GM18526 (cell line): ENCODE data around the gene ASPN.

ENCODE experiments used
- POLR2A ChIP-seq: IDR thresholded peaks from 3 replicates; pipeline ENCODE4 v1.6.1; 2011; ENCODE audit not compliant: insufficient read length; ENCODE audit errors: extremely low read depth

Gene ASPN

DNA sequence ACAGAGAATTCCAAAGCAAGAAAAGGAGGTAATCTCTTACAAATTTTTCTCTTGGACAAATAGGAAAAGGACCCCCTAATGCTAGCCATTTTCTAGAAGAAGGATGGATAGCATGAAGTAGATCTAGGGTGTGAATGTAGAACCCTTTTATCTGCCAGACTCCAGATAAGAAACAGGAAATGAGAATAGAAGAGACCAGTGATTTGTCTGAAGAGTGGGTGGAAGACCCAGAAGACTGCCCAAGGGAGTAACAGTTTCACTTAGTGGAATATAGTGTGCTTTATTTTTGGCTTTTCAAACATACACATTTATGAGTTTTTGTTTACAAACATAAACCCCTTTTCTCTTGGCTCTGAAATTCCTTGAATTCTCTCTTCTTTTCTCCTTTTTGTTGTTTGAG, 28.4 kb upstream of the ASPN start:
- TF ChIP-seq POLR2A, result no peak

DNA sequence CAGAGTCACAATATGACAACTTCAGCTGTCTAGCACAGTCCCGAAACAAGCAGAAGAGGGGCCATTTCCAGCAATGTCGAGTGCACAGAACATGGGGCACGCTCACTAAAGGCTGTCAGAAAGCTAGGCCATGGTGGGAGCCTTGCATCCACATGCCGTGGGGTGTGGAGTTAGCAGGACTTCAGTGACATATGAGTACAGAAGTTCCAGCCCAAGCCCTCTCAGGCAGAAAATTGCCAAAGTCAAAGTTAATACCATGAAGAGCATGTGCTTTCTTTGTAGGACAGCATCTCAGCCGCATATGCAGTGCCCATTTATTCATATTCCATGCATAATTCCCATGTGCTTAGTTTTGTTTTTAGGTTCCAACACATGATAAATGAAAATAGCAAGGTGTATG, 26.7 kb upstream of the ASPN start:
- TF ChIP-seq POLR2A, result no peak

DNA sequence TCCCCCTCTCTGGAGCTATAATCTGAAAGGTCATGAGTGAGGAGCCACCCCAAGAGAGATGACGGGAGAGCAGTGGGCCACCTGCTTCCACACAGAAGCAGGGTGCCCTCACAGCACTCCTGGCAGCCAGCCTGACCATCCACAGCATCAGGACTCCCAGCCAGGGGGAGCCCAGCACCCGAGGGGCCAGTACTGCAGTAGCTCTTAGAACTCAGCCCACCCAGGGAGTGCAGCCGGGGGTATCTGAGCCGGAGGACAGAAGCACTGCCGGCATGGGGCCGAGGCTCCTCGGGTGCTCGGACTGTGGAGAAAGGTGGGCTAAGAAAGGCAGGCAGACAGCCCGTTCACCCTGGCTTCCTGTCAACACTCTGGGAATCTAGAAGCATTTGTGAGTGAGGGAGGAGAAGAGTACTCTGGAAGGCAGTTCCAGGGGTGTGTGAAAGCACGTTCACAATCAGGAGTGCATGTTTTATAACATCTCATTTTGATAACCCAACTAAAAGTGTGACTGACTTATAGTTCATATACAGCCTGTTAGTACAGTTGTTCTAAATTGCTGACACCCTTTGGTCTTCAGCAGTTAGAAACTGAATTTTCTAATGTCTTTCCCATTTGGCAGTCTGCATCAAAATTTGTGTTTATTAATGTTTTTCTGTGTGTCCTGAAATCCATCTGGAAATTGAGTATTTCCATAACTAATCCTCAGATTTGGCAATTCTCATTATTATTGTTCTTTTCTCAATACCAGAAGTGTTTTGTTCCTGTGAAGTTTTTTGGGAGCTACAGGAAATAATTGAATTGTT, 25.9 kb upstream of the ASPN start:
- no peak for TF ChIP-seq POLR2A

DNA sequence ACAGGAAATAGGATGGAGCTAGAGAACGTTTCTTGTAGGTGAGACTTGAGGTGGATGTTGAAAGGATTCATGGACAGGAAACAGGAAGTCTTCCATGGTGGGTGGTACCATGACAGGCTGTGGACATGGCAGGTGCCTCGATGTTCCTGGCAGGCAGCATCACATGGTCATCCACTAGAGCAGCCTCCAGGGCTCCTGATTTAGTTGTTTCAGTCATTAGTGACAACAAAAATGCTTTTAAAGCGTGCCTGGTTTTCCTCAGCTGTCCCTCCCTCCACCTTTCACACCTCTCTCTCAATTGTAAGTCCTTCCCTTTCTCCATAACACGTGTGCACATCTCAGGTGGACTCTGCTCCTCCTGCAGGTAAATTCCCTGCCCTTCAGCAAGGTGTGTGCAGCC, 25.2 kb upstream of the ASPN start:
- TF ChIP-seq POLR2A, result no peak

DNA sequence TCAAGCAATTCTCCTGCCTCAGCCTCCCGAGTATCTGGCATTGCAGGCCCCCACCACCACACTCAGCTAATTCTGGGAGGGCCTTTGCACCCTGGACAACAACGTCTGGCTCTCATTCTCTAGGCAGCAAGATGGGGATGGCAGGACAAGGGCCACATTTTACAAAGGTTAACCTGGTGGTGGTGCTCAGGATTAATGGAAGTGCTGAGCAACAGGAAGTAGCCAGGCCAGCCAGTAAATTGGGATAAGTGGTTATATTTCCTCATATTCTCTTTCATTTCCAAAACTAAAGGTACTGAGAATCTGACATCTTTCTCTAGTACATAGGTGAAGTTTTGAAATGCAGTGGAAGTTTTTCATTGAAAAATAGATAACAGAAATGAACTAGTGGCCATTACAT, 24.7 kb upstream of the ASPN start:
- TF ChIP-seq POLR2A, result no peak

DNA sequence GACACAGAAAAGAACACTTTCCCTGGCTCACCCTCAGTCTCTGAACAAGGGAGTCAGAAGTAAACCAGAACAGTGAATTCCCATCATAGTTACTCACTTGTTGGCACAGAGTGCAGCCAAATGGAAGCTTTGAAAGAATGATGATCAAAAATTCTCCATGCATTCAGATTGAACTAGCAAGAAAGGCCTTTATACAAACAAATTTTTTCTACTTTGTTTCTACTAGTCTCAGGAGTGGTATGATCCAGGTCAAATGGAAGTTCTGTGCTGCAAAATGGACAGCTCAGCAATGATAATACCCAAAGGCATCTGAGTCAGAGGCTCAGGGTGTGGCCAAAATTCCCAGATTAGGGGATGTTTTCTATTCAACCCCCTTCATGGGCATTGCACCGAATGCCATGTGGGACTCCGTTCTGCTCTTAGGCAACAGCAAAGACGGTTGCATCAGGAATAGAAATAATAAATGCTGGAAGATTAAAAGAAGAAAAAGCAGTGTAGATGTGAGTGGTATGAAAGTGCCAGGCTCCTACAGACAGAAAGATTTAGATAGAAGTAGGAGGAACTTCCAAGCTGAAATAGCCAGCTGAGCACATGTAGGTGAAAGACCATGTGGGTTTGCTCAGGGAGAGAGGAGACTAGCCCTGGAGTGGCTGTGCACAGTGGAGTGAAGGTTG, 24.0 kb upstream of the ASPN start:
- TF ChIP-seq POLR2A, result no peak

DNA sequence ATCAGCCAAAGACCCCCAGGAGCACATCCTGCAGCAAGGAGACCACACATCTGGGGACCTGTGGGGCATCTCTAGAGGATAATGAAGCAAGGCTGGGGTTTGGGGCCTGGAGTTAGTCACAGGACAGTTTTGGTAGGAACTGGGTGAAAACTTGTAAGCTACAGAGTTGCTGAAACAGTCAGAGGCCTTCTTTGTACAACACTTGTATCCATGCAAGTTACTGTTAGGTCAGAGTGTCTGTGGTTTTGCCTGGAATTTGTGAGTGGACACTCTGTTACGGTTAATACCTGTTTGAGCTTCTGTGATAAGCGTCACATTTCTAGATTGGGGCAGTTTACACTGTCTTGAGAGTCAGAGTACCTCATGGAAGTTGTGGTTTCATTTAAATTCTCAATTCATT, 22.6 kb upstream of the ASPN start:
- TF ChIP-seq POLR2A, result no peak

DNA sequence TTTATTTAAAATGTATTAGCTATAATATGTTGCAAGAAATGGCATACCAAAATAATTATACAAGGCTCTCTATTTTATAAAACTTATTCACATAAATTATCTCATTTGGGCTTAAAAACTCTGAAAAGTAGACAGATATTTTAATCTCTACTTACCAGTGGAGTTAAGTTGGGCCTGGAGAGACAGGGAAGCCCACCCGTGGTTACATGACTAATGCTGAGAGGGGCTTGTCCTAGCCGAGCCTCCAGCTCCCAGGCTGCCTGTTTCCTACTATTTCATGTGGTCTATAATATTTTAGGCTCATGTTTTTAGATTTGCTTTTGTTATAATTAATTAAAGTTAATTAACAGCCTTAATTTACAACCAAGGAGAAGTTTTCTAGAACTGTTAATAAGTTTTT, 20.9 kb upstream of the ASPN start:
- TF ChIP-seq POLR2A, result no peak

DNA sequence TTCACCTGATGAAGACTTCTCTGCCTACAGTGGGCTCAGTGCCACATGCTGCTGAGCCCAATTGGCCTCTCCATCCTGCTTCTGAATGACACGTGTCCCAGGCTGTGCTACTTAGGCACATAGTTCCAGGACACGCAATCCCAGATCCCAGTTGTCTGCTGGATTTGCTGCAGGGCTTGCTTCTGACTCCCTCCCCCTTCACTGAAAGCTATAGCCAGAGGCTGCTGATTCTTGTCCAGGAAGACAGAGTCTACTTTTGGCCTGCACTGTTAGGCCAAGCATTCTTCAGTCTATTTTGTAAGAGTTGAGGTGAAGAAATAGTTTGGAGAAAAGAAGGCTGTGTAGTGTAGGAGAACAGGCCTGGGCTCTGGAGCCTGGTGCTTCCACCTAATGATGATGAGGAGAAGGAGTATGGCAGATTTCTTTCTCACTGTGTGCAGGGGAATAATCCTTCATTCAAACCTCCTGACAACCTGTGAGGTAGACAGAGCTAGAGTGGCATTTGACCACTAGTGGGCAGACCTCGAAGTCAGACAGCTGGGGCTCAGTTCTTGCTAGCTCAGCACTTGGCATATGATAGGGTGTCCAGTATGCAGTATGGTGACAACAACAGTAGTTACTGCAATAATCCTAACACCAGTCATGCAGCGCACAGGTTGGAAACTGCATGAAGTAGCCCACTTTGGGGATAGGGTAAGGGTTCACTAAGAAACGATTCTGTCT, 19.5 kb upstream of the ASPN start:
- TF ChIP-seq POLR2A, result no peak

DNA sequence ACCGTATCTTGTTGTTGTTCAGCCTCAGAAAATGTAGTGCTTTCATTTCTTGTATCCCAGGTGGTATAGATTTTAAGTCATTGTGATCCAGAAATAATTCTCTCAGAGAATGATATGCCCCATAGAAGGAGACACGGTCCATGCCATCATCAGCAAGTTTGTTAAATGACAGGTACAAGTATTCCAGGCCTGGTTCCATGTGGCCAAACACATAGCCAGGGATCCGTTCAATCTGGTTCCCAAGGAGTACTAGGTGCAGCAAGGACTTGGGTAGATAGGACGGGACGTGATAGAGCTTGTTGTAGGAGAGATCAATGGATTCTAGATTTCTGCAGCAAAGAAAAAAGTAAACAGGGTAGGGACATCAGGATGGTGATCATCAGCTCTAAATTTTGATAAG, 18.4 kb upstream of the ASPN start:
- no peak for TF ChIP-seq POLR2A

DNA sequence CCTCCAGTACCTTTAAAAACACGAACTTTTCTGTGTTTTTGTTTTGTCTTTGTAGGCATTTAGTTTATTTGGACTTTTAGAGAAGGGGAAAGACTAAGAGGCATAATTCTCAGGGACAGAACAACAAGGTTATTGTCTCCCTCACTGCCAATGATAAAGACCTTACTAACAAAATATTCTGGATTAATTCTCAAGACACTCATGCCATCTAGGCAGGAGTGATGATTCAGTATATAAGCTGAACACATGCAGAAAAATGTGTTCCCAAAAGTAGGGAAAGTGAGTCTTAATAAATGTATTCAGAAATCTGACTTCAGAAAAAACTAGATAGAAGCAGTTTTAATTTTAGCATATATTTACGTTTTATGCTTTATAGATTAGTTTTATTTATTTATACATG, 17.4 kb upstream of the ASPN start:
- TF ChIP-seq POLR2A, result no peak

DNA sequence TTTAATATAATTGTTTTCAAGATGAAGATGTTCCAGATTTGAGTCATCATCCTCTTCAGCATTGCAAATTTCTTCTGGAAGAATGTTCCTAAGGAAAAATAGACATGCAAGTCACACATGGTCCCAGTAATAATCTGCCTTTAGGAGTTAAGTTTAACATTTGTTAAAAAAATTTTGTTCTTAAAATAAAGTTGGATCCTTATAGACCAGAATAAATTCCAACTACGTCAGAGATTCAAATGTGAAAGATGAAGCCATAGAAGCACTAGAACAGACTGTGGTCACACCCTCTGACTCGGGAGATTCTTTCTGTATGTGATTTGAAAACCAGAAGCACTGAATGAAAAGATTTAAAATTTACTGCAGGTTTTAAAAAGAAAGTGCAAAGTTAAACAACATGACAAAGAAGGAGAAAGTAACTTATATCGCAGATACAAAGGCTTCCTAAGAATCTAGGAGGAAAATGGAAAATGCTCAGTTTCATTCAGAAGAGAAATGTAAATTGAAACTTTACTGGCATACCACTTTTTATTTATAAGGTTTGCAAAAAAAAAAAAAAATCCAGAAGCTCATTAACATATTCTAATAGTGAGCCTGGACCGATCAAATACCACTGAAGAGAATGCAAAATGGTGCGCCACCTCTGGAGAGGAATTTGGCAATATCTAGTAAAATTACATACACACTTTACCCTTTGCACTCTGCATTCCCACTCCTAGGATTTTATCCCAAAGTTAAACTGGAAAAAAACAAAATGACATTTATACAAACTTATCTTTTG, 14.3 kb upstream of the ASPN start:
- TF ChIP-seq POLR2A, result no peak

DNA sequence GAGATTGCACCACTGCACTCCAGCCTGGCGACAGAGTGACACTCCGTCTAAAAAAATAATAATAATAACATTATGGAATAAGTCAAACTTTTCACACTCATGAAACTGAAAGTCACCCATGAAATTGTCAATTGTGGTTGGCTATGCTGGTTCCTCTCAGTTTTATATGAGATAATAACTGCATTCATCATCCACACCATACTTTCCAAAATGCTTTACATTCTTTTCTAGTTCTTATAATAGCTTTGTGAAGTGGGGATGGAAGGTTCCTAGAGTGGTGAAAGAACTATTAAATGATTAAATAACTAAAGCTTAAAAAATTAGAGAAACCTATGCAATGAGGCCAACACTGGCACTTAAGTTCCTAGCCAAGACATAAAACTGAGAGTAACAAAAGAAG, 12.6 kb upstream of the ASPN start:
- TF ChIP-seq POLR2A, result no peak

DNA sequence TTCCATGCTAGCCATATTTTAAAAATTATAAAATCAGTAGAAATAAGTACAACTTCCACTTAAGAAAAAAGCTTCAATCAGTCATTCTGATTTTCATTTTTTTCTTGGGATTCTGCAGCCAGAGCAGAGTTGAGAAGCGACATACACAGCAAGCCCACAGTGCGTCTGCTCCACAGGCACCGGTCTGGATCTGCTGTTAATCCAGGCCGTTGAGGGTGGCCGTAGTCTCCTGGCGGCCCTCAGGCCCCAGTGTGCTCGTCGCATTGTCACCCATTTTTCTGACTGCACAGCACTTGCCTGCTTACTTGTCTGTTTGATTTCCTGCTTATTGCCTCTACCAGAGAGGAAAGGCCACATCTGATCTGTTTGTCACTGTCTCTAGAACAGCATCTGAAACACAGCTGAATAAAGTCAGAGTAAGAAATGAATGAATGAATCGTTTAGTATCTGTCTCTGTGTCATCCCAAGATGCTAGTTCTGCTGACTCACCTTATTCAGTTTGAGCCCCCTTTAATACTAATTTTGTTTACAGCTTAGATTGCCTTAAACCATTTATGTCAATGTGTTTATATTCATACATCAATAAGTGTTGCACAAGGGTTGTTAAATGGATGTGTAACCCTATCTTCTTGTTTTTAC, 11.6 kb upstream of the ASPN start:
- no peak for TF ChIP-seq POLR2A
